BE2C (cell line): Measurements from ENCODE around the gene RRM2.

Source experiments
- DNase-seq: peaks from one replicate; pipeline ENCODE4 v3.0.0-alpha.2; 2020
- H3K27me3 ChIP-seq: fragments of 250-450 bp; sonication (Bioruptor Pico); 2 replicates; pipeline ENCODE4 v1.5.1; 2020; ENCODE audit warnings: mild to moderate bottlenecking
- H3K36me3 ChIP-seq: fragments of 250-450 bp; sonication (Bioruptor Pico); 2 replicates; pipeline ENCODE4 v1.5.1; 2020; ENCODE audit warnings: mild to moderate bottlenecking
- H3K4me1 ChIP-seq: fragments of 250-450 bp; sonication (Bioruptor Pico); 2 replicates; pipeline ENCODE4 v1.5.1; 2020
- H3K4me3 ChIP-seq: 2 replicates; pipeline ENCODE4 v1.5.1; 2011; ENCODE audit warnings: low read depth, low read length
- H3K9me3 ChIP-seq: fragments of 250-450 bp; sonication (Bioruptor Pico); 2 replicates; pipeline ENCODE4 v1.5.1; 2020
- CTCF ChIP-seq: IDR thresholded peaks from 2 replicates; pipeline ENCODE4 v1.5.1; 2012; ENCODE audit warnings: mild to moderate bottlenecking, low read depth, low read length

Gene RRM2

GRCh38 chr2:10132596-10132995 lies 10.1 kb downstream of the RRM2 start:
- no peaks in the 10 kb centered on the region for H3K27me3 ChIP-seq
- no peak overlapping the region for H3K4me3 ChIP-seq
- peaks cover 4% of the 10 kb centered on the region; the same call in 1 of the 2 replicates for H3K4me1 ChIP-seq
- H3K9me3 ChIP-seq: no peaks in the 10 kb centered on the region
- no peak for DNase-seq
- TF ChIP-seq CTCF: no peak
- peaks cover 53% of the 10 kb centered on the region for H3K36me3 ChIP-seq

GRCh38 chr2:10132996-10133647 lies 10.6 kb downstream of the RRM2 start:
- DNase-seq: no peak
- Histone ChIP-seq H3K9me3 (no peaks in the 10 kb centered on the region), H3K27me3 (no peaks in the 10 kb centered on the region), H3K4me3 (no peak overlapping the region), H3K36me3 (peaks cover 48% of the 10 kb centered on the region), H3K4me1 (peaks cover 4% of the 10 kb centered on the region; the same call in 1 of the 2 replicates)
- no peak for TF ChIP-seq CTCF

GRCh38 chr2:10135296-10136089 lies 13.0 kb downstream of the RRM2 start:
- peak; percentile 50 for DNase-seq
- H3K9me3 ChIP-seq: no peaks in the 10 kb centered on the region
- H3K4me1 ChIP-seq: peaks cover 4% of the 10 kb centered on the region; the same call in 1 of the 2 replicates
- peaks cover 25% of the 10 kb centered on the region for H3K36me3 ChIP-seq
- no peak overlapping the region for H3K4me3 ChIP-seq
- H3K27me3 ChIP-seq: no peaks in the 10 kb centered on the region
- TF ChIP-seq CTCF: no peak

DNA sequence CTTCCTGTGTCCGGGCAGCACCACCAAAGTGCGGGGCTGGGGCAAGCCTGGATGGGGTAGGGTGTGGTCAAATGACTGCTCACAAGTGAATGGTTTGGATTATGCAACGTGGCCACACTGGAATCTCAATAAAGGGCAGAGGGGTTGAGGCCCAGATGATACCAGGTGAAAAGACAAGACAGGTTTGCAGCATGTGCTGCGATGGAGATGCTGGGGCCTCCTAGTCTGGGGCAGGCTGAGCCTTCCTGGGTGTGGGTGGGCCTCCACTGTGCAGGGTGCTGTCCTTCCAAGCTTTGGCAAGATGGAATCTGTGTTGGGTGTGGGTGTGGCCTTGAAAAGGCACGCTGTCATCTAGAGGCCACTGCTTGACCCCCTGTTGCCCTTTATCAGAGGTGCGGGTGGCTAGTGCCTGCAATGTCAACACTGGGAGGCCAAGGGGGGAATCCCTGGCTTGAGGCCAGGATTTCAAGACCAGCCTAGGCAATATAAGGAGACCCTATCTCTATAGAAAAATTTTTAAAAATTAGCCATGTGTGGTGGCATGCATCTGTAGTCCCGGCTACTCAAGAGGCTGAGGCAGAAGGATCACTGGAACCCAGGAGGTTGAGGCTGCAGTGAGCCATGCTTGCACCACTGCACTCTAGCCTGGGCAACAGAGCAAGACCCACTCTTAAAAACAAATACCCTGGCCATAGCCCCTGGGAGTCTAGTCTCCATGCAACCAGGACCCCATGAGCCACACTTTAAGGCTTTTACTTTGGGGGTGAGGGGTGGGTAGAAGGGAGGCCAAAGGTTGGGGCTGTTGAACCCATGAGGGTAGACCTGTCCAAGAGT lies 13.8 kb downstream of the RRM2 start:
- Histone ChIP-seq H3K4me3 (no peak overlapping the region), H3K4me1 (peaks cover 4% of the 10 kb centered on the region; the same call in 1 of the 2 replicates), H3K27me3 (no peaks in the 10 kb centered on the region), H3K9me3 (no peaks in the 10 kb centered on the region), H3K36me3 (peaks cover 17% of the 10 kb centered on the region)
- no peak for DNase-seq
- no peak for TF ChIP-seq CTCF

DNA sequence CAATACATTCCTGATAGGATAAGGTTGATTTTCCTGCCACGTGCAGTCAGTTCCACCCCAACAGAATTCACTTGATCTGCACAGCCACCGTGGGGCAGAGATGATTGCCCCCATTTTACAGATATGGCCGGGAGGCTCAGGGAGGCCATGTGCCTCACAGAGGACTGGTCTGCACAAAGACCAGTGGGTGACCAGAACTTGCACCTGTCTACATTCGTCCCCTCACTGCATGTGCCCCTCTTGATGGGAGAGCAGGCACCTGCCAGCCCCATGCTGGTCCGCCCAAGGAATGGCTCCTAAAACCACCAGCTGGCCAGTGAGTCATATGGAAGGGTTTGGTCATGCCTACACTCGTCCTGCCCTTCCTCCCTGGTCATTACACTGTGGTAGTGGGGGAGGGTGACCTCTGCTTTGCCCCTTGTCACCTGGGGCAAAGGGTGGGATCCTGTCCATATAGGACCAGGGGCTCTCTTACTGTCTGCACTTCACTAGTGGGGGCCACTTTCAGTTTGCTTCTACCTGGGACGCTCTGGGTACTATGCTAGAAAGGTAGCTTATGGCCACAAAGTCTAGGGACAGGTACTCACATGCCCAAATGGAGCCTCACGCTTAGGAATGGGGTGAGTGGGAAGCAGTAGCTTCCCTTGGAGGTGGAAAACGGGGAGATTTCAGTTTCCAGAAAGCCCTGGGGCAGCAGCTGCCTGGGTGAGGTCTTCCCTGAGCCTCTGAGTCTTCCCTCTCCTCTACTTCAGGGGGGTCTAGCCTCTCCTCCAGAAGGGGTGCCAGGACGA lies 14.7 kb downstream of the RRM2 start:
- Histone ChIP-seq H3K27me3 (no peaks in the 10 kb centered on the region), H3K9me3 (no peaks in the 10 kb centered on the region), H3K4me3 (no peak overlapping the region), H3K36me3 (peaks cover 12% of the 10 kb centered on the region), H3K4me1 (peaks cover 4% of the 10 kb centered on the region; the same call in 1 of the 2 replicates)
- TF ChIP-seq CTCF: no peak
- no peak for DNase-seq
